Measurements from ENCODE around the gene FBXO11.

DNA sequence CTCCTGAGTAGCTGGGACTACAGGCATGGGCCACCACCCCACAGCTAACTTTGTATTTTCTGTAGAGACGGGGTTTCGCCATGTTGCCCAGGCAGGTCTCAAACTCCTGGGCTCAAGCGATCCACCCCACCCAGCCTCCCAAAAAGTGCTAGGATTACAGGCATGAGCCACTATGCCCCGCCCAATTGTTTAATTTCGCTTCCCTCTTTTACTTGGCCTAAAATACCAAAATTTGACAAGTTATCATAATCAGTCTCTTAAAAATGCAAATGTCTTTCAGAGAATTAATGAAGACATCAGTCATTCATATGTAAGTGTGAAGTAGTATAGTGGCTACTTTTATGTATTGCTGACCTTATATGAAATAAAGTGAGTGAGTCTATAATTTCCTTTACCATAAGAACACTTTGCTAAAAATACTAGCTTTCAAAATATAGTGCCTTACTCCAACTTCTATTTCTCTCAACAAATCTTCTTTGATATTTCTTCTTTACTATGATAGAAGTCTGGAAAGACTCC, 9.8 kb downstream of the FBXO11 start:
- TF ChIP-seq, protein P1, sequence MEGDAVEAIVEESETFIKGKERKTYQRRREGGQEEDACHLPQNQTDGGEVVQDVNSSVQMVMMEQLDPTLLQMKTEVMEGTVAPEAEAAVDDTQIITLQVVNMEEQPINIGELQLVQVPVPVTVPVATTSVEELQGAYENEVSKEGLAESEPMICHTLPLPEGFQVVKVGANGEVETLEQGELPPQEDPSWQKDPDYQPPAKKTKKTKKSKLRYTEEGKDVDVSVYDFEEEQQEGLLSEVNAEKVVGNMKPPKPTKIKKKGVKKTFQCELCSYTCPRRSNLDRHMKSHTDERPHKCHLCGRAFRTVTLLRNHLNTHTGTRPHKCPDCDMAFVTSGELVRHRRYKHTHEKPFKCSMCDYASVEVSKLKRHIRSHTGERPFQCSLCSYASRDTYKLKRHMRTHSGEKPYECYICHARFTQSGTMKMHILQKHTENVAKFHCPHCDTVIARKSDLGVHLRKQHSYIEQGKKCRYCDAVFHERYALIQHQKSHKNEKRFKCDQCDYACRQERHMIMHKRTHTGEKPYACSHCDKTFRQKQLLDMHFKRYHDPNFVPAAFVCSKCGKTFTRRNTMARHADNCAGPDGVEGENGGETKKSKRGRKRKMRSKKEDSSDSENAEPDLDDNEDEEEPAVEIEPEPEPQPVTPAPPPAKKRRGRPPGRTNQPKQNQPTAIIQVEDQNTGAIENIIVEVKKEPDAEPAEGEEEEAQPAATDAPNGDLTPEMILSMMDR (IDR thresholded peaks at IDR 0.05): no peak
- TF ChIP-seq POLR2A (IDR thresholded peaks at IDR 0.05): no peak

Measured in Peyer's patch (tissue), 4 donors.